Coronary artery (tissue), 2 donors: ENCODE measurements around the gene AKR1C2.
"Not testable (repeated sequence)": the region's sequence is repeated elsewhere in the genome, so short reads cannot be mapped to it uniquely, and the experiment has no call there.

ENCODE experiments used
- DNase-seq: peaks from one replicate; pipeline ENCODE4 v3.0.0-alpha.2; 2017; ENCODE audit warnings: low spot score
- H3K27ac ChIP-seq, 2 donors: fragments of 200-600 bp; sonication (generic); one replicate each; pipeline ENCODE4 v1.5.1; 2016 to 2019
- H3K4me3 ChIP-seq: fragments of 200-600 bp; sonication (generic); 2 replicates; pipeline ENCODE4 v1.5.1; 2016; ENCODE audit warnings: mild to moderate bottlenecking, moderate library complexity
- TF ChIP-seq, protein P1 (sequence below): fragments of 200-600 bp; sonication (generic); IDR thresholded peaks from one replicate; pipeline ENCODE4 v1.5.1; 2019; ENCODE audit warnings: antibody characterized with exemption

Gene AKR1C2

DNA sequence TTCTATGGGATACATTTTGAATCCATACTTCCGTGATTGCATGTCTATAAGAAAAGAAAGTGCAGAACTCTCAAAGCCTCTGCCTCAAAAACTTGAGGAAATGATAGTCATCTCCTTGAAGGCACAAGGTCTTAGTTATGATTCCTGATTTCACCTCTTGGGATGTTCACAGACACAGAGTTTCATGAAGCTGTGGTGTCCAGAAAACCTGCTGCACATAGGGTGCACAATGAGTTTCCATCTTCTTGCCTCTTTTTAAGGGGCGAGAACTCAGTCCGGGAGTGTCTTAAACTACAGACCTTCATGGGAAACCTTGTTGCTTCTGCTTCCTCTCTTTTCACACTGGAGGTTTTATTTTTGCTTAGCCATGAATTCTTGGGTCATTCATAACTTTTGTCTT, 36.5 kb downstream of the AKR1C2 start:
- DNase-seq, H3K27ac ChIP-seq: not testable (repeated sequence)
- H3K4me3 ChIP-seq, result peak overlapping the region; percentile 49

DNA sequence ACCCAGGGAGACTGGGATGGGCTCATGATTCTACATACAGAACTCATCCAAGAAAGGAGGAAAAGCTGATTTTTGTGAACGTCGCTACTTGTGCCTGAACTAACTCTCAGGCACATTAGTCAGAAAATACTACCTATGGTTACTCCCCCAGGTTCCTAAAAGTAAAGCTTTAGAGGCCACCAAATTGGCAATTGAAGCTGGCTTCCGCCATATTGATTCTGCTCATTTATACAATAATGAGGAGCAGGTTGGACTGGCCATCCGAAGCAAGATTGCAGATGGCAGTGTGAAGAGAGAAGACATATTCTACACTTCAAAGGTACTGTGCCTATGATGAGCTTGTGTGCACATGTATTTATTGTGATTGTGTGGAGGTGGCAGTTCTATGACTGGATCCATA, 37.9 kb downstream of the AKR1C2 start:
- peak overlapping the region; percentile 59 for H3K4me3 ChIP-seq
- not testable (repeated sequence) for DNase-seq, H3K27ac ChIP-seq

DNA sequence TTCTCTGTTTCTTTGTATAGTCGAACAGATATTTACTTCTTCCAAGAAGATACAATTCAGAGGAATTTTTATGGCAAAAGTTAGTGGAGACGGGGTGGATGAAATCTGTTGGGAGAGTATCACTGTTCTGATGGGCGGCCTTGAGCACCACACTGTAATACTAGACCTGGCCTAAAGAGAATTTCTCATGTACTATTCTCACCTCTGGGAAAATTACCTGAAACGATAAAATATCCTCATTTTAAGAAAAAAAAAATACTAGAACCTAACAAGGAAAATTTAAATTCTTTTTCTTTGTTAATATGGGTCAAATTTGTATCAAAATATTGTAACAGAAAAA, 39.9 kb downstream of the AKR1C2 start:
- Histone ChIP-seq H3K4me3 (peak overlapping the region; percentile 59), H3K27ac (peak overlapping the region in 1 of 2 donors; percentile 58)
- not testable (repeated sequence) for DNase-seq

DNA sequence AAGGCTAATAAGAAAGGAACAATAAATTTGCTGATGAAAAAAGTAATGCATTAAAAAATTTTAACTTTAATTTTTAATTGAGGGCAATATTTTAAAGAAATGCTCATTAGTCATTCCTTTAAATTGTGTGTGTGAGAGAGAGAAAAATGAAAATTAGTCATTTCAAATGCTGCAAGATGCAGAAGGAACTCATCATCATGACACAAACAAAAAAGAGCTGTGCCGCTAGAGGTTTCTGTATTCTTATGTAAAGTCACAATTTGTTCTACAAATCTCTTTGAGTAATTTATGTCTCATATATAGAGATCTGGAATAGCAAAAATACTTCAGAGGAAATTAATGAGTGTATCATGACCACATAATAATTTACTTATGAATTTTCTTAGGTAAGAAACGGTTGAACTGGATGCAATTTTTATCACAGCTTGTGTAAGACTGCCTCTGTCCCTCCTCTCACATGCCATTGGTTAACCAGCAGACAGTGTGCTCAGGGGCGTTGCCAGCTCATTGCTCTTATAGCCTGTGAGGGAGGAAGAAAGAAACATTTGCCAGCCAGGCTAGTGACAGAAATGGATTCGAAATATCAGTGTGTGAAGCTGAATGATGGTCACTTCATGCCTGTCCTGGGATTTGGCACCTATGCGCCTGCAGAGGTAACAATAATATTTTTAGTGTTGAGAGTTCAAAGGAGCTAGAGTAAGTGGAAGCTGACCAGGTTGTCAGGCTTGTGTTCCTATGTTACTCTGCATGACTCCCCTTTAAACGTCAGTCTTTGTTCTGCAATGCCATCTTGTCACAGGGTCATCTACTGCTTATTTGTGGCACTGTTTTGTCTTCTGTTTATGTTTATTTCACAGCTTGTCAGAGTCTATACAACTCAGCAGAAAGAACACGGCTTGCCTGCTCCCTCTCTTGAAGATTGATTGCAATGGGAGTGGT, 40.5 kb downstream of the AKR1C2 start, which contains the start of gene AKR1C1:
Gene AKR1C1, plus strand, starts transcription at position 540 of the 939 bp plus-strand sequence. Its CDS starts 30 bp downstream, at position 570.
- peak within 1 kb of the TSS; percentile 59 for H3K4me3 ChIP-seq
- peak within 1 kb of the TSS in 1 of 2 donors; percentile 58 for H3K27ac ChIP-seq
- DNase-seq, result not testable (repeated sequence)

DNA sequence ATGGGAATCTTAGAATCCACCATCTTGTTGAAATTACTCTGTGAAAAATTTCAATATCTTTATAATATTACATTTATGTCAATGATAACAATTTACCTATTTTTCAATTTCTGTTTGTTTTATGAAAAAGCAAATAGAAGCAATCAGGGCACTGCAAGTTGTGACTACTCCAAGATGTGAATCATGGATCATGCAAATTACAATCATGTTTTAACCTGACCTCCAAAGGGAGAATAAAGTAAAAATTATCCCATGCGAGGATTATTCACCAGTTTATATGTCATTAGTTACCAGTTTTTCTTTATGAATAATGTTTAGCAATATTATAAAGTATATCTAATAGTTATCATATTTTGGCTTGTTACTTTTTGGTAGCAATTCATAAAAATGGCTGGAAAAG, 41.3 kb downstream of the AKR1C2 start:
- not testable (repeated sequence) for H3K4me3 ChIP-seq, DNase-seq, H3K27ac ChIP-seq

DNA sequence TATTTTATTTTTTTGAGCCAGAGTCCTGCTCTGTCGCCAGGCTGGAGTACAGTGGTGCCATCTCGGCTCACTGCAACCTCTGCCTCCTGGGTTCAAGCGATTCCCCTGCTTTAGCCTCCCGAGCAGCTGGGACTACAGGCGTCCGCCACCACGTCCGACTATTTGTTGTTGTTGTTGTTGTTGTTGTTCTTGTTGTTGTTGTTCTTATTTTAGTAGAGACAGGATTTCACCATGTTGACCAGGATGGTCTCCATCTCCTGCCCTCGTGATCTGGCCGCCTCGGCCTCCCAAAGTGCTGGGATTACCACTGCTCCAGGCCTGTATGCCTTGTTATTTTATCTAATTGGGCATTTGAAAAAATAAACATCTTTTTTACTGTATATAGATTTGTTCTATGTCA, 42.1 kb downstream of the AKR1C2 start:
- not testable (repeated sequence) for H3K27ac ChIP-seq, DNase-seq, H3K4me3 ChIP-seq

DNA sequence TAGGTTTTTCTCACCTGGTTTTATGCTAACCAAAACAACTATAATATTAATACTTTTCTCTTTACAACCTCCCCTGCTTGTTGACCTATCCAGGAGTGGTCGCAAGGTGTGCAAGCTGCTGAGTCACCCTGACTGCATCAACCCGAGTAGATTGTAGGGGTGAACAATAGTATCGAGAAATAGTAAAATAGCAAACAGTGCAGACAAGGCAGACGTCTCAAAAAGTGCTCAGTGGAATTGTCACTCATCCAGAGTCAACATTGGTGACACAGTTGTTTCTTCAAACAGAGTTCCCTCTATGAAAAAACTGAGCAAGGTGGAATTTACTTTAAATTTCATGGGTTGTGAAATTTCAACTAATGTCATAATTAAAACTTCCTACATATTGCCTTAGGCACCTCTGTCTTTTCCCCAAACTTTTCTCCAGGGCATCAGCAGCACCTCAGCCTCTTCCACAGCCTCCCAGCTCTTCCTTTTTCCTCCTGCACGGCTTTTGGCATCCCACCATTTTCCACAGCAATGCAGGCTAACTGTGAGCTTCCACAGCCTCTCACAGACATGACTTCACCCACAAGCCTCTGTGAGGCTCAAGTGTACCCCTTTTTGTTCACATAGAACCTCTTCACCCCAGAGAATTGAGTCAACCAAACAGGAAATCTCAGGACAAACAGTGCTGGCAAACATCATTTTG, 46.6 kb downstream of the AKR1C2 start:
- not testable (repeated sequence) for H3K27ac ChIP-seq, H3K4me3 ChIP-seq, DNase-seq

DNA sequence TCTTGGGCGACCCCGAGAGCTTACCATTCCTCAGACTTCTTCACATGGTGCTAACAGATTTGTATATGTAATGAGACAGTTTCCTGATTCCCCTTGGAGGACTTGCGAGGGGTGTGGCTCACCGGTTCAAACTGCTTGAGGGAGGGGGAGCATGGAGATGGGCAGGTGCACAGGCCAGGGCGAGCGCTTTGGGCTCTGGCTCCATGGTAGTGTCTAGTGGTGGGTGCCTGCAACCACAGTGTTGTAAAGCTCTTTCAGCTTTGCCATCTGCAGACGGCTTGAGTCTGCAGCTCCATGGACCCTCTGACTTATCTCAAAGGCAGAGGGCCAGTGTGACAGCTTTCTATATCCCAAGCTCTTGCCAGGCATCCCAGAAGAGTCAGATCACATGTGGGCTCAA, 47.6 kb downstream of the AKR1C2 start:
- not testable (repeated sequence) for H3K27ac ChIP-seq, DNase-seq

DNA sequence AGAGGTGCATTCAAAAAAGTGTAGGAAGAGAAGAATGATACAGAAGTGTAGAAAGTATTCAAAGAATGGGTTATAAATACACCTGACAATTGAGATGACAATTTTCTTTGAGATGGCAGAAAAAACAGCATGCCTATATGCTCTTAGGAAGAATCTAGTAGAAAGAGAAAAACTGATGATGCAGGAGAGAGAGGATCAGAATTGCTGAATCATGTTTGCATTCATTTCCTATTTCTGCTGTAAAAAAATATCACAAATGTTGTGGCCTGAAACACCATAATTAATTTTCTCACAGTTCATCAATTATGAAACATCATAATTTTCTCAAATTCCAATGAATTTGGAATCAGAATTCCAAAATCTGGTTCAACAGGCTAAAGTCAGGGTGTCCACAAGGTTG, 50.3 kb downstream of the AKR1C2 start:
- Histone ChIP-seq H3K4me3 (no peak overlapping the region), H3K27ac (no peak overlapping the region)
- no peak for DNase-seq
- TF ChIP-seq, protein P1, sequence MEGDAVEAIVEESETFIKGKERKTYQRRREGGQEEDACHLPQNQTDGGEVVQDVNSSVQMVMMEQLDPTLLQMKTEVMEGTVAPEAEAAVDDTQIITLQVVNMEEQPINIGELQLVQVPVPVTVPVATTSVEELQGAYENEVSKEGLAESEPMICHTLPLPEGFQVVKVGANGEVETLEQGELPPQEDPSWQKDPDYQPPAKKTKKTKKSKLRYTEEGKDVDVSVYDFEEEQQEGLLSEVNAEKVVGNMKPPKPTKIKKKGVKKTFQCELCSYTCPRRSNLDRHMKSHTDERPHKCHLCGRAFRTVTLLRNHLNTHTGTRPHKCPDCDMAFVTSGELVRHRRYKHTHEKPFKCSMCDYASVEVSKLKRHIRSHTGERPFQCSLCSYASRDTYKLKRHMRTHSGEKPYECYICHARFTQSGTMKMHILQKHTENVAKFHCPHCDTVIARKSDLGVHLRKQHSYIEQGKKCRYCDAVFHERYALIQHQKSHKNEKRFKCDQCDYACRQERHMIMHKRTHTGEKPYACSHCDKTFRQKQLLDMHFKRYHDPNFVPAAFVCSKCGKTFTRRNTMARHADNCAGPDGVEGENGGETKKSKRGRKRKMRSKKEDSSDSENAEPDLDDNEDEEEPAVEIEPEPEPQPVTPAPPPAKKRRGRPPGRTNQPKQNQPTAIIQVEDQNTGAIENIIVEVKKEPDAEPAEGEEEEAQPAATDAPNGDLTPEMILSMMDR, result no peak

More for the DNA sequence above, 47.6 kb downstream of the AKR1C2 start:
- not testable (repeated sequence) for H3K4me3 ChIP-seq

DNA sequence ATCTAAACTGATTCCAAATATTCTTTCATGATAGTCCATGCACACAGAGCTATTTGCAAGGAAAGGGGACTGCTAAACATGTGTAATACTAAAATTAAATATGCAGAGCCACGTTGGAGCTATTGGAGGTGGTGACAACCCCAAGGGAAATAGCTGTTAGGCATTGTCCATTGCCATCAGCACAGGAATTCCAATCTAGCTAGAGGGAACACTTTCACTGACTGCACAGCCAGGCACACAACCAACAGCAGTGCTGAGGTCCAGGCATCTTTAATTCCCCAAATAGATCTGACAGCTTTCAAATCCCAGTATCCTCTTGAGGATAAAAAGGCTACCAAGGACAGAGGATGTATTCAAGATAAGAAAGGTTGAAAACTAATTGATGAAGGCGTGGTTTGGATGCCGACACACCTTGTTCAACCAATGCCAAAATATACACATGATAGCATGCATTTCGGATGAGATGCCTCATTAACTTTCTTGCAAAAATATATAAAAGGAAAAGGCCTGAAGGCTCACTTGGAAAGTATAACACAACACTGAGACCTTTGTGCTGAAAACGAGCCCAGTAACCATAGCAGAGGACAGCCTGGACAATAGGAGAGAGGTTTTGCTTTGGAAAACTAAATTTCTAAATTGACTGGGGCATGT, 52.0 kb downstream of the AKR1C2 start:
- not testable (repeated sequence) for H3K4me3 ChIP-seq, H3K27ac ChIP-seq, DNase-seq

DNA sequence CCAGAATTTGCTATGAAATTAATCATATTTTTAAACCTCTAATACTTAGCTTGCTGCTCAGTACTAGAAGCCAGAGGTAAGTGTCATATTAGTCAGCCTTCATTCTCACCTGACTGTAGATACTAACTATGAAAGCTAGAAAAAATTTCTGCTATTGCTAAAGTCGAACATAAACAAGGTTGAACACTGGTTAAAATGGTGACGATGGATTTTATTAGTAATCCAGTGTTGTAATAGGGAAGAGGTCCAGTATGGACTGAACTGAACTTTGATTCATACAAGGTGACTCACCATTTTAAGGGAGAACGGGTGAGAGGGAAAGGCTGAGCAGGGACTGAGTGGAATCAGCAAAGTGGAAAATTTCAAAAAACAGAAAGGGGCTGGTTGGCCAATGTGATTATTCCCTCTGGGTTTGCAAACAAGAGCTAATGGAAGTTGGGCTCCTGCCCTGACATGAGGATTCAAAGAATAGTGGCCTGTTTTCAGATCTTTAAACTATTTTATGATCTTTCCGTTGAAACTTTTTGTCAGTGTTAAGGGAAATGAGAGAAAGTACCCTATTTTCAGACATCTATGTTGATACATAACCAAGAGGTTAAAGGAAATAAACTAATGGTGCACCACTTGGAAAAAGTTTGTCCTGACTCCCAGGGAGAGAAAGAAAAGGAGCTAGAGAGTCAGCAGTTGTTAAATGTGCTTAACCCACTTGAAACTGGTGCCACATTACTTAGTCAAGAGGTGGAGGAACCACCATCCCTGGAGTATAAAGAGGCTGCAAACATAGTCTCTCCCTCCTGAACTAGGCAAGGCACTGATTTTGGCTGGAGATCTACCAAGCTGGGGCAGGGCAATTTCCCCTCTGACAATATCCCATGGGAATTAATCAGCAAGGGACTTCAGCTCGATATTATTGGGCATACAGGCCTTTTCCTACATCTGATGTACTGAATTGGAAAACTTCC, 55.7 kb downstream of the AKR1C2 start:
- Histone ChIP-seq H3K4me3 (peak overlapping the region; percentile 22), H3K27ac (peak overlapping the region; percentile 73 to 87)
- peak; percentile 80 for DNase-seq
- TF ChIP-seq, protein P1, result no peak
